Stimulated activated CD8-positive, alpha-beta memory T cell treated with anti-CD3 and anti-CD28 coated beads, Interleukin-15, amount 100 ng/mL, for 4 hours (primary cell): ENCODE measurements around the gene CABLES2.

Experiments used
- DNase-seq, 2 donors: peaks; one replicate each; pipeline ENCODE4 v3.0.0-alpha.2; 2020; ENCODE audit warnings: low read depth in 2 of 2

The CABLES2 gene

DNA sequence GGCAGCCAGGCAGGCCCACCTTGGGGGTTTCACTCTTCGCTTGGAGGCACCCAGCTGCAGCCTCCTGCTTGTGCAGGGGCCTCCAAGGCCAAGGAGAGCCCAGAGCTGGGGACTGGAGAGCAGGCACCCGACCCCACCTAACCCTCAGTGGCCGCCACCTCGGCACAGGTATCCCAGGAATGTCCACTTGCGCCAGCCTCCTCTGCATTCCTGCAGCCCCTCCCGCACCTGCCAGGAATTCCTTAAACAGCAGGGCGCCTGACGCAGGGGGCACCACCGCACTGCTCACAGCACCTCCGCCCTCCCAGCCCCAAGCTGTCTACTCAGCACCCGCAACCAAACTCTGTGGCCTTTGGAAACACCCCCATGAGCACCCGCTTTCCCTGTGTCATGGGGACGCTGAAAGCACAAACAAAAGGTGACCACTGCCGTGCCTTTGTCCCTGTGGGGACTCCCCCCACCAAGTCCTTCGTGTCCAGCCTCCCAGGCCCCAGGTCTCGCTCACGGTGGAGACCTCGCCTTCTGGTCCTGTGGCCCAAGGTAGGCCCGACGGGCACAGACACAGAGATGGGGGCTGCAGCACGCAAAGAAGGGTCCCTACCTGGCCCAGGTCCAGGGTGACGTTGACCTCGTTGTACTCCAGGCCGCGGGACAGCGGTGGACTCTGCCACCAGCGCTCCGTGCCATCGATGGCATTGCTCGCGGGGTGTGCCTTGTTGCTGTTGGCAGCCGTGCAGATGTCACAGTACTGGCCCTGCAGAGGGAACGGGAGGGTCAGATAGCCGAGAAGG, 45.1 kb downstream of the CABLES2 start:
- no peak for DNase-seq

DNA sequence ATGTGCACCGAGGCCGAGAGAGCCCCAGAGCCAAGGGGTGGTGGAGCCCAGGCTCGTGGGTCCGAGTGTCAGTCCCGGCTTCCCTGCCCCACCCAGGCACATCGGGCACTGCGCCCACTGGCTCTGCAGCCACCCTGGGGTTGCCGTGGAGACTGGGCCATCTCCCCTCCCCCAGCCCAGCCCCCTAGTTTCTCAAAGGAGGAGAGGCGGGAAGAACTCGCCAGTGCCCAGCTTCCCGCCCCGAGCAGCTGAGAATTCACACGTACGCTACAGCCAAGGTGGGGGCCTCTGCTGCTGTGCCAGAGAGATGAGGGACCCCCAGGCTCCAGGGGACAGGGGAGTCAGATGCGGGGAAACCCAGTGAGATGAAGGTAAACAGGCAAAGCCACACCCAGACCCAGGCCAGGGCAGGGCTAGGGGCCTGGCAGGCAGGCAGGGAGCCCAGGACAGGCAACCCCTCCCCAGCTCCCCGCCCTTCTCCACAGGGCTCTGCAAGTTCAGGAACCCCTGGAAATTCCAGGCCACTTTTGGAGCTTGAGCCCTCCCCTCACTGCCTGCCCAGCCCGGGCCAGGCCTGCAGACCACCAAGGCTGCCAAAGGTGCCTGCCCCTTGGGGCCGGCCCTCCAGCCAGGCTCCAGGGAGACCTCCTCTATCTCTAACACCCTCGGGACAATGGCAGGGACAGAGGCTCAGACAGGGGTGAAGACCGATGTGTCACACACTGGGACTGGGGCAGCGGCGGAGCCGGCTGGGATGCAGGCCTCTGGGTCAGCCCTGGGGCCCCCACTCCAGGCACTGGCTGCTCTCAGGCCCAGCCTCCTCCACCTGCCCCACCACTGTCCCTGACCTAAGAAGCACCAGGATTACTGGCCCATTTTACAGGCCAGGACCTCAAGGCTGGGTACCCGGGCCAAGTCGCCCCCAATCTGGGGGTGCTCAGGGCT, 46.0 kb downstream of the CABLES2 start:
- no peak for DNase-seq

DNA sequence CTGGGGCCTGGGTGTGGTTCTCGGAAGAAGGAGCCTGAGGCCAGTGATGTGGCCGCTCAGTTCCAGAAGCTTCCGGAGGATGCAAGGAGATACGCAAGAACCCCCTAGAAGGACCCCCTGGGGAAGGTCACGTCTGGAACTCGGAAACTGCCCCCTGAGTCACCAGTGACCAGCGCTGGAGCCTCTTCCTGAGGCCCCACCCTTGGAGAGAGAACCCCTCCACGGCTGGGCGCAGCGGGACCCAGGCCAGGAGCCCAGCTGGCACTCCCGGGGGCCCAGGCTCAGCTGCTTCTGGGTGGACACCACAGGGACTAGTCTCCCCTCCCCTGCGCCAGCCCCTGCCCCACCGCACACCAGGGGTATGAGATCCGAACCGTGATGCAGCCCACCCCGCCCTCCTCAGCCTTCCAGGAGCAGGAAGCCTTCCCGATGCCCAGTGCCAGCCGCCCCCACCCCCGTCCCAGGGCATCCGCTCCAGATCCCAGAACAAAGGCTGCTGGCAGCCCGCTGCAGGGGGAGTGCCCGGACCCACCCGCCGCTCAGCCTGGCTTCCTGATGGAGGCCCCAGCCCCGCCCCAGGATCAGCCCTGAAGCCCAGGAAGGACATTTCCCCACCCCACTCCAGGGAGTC, 47.5 kb downstream of the CABLES2 start:
- no peak for DNase-seq

DNA sequence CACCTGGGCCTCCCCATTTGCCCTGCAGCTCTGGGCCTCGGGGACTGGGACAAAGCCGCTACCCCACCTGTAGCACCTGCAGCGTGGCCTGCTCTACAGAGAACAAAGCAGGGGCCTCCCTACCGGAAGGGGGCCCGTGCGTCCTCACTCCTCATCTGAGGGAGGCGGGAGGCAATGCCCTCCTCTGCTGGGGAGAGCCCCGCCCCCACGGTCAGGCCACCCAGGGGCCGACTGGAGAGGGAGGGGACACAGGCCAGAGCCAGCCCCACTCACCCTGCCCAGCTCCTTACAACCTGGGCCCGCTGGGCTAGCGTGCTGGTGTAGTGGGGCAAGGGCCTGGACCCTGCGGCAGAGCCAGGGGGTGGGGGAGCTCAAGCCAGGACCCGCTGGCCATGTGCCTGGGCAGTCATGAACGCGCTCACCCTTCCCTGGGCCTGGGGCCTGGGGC, 48.0 kb downstream of the CABLES2 start:
- no peak for DNase-seq

DNA sequence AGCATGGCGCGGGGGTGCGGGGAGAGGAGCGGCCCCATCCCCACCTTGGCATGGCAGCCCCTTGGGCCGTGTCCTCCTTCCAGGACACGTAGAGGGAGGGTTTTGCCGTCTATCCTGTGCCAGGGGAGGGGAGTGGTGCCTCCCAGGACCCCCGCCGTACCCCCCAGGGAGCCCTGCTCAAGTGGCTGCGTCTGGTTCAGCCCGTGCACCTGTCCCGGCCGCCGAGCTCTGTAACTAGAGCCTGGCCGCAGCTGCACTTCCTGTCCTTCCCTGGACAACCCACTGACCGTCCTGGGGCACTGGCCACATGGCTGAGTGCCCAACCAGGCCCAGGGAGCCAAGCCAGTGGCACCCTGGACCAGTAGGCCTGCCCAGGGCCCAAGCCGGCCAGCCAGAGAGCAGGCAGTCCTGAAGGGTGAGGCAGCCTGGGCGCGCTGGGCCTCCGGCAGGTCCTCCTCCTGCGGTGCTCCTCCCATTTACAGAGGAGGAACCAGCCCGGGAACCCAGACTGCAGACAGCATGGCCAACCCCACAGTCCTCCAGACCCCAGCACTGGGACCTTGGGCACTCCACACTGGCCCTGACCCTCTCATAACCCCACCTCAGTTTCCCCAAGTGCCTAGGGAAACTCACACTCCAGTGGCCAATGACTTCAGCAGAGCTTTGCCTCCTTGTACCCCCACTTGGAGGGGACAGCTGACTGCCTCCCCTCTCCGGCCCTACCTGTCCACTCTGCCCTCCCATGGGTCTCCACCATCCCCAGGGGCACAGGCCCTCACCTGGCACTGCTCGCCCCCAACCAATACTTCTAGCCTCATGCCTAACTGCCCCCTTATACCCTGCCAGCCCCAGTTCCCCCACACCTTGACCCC, 48.7 kb downstream of the CABLES2 start:
- DNase-seq, result no peak

DNA sequence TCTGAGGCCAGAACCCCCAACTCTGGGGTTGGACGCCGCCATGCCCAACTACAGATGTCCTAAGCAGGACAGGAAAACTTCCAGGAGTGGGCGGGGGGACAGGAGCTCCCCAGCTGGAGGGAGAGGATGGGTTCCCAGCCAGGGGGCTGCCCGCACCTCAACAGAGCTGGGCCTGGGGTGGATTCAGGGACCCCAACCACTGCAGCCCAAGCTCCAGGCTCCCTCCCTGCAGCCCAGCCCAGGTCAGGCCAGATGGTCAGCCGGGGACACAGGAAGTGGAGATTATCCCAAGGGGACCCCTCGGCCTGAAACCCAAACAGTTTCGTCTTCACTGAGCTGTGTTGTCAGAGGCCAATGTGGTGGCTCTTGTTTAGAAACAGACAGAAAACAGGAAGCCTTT, 49.4 kb downstream of the CABLES2 start:
- no peak for DNase-seq

DNA sequence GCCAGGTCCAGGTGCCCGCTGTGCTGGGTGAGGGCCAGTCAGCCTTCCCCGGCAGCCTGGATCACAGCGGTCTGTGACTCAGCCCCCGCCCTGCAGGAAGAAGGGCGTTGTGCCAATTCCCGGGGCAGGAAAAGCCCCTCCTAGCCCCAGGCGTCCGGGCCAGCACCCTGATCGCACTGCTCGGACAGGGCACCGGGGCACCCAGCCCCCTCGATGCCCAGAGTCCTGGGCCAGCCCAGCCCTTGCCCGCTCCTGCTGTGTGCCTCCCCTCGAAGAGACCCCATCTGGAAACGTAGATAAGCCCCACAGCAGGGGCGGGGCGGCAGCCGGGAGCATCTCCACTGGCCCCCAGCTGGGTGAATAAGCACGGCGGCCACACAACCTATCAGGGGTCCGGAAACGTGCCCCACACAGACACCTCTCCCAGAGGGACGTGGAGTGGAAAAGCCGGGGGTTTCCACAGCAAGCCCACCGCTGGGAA, 49.9 kb downstream of the CABLES2 start:
- no peak for DNase-seq

DNA sequence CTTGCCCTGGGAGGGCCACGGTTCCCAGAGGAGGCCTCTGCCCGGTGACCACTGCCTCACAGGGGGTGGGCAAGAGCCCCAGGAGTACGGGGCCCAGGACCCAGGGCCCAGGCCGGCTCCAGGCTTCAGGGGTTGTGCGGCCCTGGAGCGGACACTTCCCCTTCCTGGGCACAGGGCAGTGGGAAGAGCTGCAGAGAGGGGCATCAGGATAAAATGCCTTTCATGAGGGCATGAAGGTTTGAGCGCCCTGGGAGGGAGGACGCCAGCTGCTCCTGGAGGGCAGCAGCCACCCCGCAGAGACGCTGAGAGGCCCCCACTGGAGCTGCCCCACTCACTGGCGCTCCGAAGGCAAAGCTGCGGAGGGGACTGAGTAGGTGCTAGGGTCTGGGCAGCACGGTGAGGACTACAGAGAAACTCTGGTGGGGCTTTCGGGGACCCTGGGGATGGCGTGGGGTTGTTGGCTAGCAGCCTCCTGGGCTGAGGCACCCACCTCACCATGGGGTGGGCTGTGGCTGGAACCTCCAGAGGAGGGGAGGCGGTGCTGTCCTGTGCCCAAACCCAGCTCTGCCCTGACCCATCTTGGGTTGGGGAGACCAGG, 50.4 kb downstream of the CABLES2 start:
- no peak for DNase-seq

DNA sequence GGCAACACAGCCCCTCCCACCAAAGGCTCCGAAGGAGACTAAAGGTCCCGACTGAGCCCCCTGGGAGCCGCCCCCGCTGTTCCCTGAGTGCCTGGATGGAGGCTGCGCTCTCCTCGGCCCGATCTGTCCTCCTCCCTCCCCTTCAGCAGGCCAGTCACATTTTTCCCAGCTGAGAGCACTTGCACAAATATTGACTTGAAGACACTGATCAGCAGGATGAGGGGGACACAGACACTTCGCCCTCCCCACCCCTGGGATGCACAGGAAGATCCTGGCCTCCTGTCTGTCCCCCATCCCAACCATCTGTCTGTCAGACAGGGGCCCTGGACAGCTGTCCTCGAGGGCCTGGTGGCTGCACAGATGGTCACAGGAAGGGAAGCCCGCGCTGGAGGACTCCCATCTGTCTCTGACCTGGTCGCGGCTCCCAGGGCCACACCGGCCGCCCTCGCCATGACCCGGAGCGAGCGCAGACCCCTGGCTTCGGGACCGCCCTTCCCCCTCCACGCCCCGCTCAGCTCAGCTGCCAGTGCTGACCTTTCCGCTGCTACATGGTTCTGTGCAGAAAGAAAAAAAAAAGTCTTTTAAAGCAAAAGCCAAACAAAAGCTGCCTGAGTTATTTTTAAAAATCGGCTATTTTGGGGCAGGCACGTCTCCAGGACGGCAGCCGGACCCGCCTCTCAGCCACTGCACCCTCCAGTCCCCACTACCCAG, 51.1 kb downstream of the CABLES2 start:
- no peak for DNase-seq

DNA sequence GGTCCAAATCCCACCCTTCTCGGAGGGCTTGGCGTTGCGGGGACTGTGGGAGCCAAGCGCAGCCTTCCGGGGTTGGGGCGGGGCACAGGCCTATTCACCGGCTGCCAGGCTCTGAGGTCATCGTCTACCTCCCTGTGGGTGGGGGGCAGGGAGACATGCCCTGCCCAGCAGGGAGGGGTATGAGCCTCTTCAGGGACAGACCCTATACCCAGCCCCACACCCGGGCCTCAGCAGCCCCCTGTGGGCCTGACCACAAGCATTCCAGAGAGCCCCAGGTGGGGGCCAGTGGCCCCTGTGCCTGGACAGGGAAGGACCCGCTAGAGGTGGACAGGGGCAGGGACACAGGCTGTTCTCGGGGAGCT, 51.6 kb downstream of the CABLES2 start:
- DNase-seq, result no peak

DNA sequence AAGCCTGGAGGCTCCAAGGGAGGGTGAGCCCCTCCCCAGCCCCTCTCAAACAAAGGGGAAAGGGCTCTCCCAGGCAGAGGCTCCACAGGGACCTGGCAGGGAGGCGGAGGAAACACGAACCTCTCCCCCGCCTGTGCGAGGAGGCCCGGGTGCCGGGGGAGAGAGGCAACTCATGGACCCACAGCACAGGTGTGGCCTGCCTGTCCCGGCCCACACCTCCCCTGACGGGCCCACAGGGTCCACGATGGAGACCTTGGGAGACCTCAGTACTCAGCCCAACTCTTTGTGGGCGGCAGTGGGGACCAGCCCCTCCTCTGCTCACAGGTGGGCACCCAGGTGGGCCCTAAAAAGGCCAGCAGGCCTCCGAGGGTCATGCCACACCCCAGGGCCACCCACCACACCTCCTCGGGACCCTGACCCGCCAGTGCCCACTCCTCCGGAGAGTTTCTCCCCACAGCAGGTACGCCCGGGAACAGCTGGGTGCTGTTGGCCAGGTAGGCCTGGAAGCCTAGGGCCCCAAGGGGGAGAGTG, 52.2 kb downstream of the CABLES2 start:
- DNase-seq, result no peak

DNA sequence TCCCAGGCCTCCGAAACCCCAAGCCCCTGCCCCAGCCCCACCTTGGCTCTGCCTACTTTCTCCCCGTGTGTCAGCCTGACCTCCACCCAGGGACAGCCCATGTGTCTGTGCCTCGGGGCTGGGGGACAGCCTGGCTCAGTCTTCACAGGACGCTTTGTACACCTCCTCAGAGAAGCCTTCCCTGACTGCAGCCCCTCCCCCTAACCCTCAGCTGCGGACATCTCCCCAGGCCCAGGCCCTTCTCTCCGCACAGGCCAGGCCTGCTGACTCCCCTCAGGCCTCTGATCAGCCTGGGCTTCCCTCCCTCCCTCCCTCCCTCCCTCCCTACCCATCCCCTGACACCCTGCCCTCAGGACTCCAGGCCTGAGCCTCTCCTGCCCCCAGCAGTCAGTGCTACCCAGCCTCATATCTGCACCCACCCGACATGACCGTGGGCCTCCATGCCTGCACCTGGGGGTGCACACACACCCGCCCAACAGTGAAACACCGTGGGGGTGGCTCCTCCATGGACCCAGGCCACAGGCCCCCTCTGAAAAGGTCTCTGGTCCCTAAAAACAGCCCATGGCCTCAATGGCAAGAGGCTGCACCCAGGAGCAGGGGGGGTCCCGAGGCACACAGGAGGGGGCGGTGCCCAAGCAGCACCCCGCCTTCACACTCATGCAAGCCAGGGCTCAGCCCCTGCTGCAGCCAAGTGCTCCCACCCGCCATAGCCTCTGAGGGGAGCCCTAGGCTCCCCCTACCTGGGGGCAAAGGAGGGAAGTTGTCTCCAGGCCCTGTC, 52.9 kb downstream of the CABLES2 start:
- DNase-seq, result no peak

DNA sequence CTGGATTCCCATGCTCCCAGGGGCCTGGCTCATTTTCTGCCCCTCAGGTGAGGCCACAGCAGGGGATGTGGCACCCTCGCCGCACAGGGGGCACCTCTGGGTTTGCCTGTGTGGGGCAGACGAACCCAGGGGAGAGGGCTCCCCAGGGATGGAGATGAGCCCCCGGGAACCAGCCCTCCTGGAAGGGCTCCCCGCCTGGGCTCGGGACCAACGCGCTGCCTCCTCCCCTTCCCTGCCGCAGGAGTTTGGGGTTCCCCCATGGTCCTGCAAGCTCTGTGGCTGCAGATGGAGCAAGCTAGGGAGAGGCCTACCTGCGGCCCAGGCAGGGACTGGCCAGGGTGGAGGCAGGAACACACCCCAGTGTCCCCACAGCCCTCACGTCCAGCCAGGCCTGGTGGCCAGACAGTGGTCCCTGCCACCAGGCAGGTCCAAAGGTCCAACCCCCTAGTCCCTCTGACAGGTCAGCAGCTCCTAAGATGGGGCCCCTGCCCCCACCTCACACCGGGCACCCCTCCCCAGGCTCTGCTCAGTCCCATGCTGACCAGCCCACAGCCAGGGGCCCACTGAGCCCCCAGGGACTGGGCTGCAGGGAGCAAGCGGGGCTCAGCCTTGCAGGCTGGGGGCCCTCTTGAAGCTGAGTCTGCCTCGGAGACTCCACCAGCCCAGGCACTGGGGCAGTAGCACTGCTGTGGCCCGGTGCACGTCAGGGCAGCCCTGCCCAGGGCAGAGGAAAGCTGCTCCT, 53.6 kb downstream of the CABLES2 start:
- no peak for DNase-seq

DNA sequence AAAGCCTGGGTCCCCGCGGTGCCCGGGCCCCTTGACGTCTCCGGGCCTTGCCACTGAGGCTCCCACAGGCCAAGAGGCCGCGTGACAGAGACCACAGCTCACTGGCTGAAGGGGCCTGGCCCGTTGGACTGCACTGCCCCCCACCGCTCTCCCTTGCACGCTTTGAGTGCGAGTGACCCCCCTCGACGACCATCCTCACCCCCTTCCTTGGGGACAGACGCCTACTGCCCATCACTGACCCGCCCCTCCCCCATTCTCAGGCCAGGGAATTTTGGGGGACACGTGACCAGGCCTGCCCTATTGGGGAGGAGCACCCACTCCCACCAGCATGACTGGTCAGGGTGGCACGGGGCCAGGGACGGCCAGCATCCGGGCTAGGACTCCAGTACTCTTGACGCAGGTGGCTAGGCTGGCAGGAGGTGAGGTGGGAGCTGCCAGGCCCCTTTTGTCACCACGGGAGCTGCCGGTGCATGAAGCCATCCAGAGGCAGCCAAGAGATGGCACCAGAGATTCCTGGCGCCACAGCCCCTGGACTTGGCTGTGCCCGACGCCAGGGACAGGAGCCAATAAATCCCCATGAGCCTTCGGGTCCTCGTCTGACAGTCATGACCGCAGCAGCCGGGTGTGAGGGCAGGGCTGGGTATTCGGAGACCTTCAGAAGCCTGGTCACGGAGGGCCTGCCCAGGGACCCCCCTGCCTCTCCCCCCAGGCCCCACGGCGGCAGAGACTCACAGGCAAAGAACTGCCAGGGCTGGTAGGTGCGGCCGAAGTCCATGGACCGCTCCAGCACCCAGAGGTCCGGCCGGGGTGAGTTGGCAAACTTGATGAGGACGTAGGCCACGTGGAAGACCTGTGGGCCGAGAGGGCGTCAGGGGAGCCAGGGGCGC, 54.4 kb downstream of the CABLES2 start:
- DNase-seq, result no peak

DNA sequence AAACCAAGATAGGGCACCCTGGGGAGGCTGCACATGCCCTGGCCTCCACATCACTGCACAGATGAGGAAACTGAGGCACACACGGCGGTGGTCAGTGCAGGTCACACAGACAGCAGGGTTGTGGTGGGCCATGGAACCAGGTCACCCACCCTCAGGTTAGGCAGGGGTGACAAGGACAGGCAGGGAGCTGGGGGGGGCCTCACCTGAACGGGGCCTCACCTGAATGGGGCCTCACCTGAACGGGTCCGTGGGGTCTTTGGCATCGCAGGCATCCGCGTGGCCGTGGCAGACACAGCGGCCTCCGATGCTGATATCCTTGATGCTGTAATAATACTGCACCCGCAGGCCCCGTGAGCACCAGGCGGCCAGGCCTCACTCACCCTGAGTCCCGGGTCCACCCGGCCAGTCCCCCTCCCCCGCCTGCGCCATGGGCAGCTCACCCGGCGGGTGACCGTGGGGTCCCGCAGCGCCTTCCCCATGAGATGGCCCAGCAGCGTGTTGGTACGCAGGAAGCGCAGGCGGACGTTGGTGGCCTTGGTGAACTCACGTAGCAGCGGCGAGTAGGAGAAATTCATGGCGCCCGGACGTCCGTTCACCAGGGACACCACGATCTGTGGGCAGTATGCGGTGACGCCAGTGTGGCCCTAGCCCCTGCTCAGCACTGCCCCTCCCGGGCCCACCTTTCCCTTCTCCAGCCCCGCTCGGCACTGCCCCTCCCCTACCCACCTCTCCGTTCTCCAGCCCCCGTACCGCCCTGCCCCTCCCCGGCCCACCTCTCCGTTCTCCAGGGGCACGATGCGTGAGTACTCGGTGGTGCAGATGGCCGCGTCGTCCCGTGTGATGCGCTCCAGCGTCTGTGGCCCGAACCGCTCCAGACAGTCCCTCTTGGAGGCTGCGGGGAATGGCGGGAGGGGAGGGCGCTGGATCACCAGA, 55.4 kb downstream of the CABLES2 start:
- DNase-seq, result no peak
